Measurements from ENCODE around the gene COX20. TPM values are rescaled to one million over a fixed set of nuclear protein-coding genes. Genes with fewer than 3 reads are reported as not detected.
A peak's percentile ranks its signal among the peaks of the same experiment; 100 is the strongest.

The COX20 gene
- total and polyA plus RNA-seq, 2 of the 8 experiments (the other 6 are each of a cell fraction or from before 2014, with no cell fraction given), result 17.5 to 28.8 TPM

DNA sequence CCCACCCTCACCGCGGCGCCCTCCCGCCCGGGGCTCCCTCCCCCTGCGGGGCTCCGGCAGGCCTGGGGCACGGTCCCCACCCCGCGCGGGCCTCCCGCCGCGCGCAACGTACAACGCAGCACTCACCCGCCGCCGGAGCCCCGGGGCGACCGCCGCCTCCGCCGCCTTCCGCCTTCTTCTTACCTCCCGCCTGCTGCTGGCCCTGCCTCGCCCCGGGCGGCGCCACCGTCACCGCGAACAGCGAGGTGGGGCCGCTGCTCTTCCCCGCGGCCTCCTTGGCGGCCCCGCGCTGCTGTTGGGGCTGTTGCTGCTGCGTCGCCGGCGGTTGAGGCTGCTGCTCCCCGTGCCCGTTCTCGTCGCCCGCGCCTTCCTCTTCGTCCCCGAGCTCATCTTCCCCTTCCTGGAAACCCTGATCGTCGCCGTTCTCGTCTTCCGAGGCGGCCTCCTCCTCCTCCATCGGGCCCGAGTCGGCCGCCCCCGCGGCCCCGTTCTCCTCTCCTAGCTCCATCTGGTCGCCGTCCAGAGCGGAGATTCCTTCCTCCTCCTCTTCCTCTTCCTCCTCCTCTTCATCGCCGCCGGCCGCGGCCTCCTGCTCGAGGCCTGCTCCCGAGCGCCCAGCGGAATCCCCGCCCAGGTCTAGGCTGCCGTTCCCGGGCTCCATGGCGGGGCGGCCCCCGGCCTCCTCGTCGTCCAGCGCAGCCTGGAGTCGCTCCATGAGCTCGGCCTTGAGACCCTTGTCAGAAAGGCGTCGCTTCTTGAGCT lies 28.2 kb downstream of the COX20 start (continued):
- TF ChIP-seq POU5F1 (IDR thresholded peaks at IDR 0.05; ENCODE audit: low read depth, low read length) (no peak), CEBPB (IDR thresholded peaks at IDR 0.05; ENCODE audit: low read depth, low read length) (no peak), RAD21 (IDR thresholded peaks at IDR 0.05 in 1 of 2, conservative IDR thresholded peaks at IDR 0.05 in 1 of 2; ENCODE audit: low read depth in 2 of 2, low read length in 2 of 2) (no peak), GABPA (IDR thresholded peaks at IDR 0.05; ENCODE audit: borderline replicate concordance, insufficient read depth, low read length) (no peak), POLR2AphosphoS5 (IDR thresholded peaks at IDR 0.05; ENCODE audit: low read depth, low read length) (peak; percentile 93), JUND (IDR thresholded peaks at IDR 0.05; ENCODE audit: low read length) (no peak), TCF12 (IDR thresholded peaks at IDR 0.05; ENCODE audit: low read depth, low read length) (no peak), FOSL1 (IDR thresholded peaks at IDR 0.05; ENCODE audit: insufficient read depth, low read depth, low read length) (no peak)
- TF ChIP-seq, protein P1, sequence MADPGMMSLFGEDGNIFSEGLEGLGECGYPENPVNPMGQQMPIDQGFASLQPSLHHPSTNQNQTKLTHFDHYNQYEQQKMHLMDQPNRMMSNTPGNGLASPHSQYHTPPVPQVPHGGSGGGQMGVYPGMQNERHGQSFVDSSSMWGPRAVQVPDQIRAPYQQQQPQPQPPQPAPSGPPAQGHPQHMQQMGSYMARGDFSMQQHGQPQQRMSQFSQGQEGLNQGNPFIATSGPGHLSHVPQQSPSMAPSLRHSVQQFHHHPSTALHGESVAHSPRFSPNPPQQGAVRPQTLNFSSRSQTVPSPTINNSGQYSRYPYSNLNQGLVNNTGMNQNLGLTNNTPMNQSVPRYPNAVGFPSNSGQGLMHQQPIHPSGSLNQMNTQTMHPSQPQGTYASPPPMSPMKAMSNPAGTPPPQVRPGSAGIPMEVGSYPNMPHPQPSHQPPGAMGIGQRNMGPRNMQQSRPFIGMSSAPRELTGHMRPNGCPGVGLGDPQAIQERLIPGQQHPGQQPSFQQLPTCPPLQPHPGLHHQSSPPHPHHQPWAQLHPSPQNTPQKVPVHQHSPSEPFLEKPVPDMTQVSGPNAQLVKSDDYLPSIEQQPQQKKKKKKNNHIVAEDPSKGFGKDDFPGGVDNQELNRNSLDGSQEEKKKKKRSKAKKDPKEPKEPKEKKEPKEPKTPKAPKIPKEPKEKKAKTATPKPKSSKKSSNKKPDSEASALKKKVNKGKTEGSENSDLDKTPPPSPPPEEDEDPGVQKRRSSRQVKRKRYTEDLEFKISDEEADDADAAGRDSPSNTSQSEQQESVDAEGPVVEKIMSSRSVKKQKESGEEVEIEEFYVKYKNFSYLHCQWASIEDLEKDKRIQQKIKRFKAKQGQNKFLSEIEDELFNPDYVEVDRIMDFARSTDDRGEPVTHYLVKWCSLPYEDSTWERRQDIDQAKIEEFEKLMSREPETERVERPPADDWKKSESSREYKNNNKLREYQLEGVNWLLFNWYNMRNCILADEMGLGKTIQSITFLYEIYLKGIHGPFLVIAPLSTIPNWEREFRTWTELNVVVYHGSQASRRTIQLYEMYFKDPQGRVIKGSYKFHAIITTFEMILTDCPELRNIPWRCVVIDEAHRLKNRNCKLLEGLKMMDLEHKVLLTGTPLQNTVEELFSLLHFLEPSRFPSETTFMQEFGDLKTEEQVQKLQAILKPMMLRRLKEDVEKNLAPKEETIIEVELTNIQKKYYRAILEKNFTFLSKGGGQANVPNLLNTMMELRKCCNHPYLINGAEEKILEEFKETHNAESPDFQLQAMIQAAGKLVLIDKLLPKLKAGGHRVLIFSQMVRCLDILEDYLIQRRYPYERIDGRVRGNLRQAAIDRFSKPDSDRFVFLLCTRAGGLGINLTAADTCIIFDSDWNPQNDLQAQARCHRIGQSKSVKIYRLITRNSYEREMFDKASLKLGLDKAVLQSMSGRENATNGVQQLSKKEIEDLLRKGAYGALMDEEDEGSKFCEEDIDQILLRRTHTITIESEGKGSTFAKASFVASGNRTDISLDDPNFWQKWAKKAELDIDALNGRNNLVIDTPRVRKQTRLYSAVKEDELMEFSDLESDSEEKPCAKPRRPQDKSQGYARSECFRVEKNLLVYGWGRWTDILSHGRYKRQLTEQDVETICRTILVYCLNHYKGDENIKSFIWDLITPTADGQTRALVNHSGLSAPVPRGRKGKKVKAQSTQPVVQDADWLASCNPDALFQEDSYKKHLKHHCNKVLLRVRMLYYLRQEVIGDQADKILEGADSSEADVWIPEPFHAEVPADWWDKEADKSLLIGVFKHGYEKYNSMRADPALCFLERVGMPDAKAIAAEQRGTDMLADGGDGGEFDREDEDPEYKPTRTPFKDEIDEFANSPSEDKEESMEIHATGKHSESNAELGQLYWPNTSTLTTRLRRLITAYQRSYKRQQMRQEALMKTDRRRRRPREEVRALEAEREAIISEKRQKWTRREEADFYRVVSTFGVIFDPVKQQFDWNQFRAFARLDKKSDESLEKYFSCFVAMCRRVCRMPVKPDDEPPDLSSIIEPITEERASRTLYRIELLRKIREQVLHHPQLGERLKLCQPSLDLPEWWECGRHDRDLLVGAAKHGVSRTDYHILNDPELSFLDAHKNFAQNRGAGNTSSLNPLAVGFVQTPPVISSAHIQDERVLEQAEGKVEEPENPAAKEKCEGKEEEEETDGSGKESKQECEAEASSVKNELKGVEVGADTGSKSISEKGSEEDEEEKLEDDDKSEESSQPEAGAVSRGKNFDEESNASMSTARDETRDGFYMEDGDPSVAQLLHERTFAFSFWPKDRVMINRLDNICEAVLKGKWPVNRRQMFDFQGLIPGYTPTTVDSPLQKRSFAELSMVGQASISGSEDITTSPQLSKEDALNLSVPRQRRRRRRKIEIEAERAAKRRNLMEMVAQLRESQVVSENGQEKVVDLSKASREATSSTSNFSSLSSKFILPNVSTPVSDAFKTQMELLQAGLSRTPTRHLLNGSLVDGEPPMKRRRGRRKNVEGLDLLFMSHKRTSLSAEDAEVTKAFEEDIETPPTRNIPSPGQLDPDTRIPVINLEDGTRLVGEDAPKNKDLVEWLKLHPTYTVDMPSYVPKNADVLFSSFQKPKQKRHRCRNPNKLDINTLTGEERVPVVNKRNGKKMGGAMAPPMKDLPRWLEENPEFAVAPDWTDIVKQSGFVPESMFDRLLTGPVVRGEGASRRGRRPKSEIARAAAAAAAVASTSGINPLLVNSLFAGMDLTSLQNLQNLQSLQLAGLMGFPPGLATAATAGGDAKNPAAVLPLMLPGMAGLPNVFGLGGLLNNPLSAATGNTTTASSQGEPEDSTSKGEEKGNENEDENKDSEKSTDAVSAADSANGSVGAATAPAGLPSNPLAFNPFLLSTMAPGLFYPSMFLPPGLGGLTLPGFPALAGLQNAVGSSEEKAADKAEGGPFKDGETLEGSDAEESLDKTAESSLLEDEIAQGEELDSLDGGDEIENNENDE (IDR thresholded peaks at IDR 0.05; ENCODE audit: insufficient replicate concordance, low read length), result no peak
- TF ChIP-seq, protein P2, sequence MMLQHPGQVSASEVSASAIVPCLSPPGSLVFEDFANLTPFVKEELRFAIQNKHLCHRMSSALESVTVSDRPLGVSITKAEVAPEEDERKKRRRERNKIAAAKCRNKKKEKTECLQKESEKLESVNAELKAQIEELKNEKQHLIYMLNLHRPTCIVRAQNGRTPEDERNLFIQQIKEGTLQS (IDR thresholded peaks at IDR 0.05; ENCODE audit: insufficient read depth, low read depth, low read length), result no peak

All from H1 (cell line).